IMR-90 (cell line): ENCODE results near the gene CST9L.

Source experiments
- CTCF ChIP-seq: conservative IDR thresholded peaks from 2 replicates; pipeline ENCODE4 v1.5.1; 2012; ENCODE audit warnings: mild to moderate bottlenecking, low read depth, low read length, improper control_type of control experiment
- POLR2A ChIP-seq: IDR thresholded peaks from 2 replicates; pipeline ENCODE4 v1.6.1; 2012; ENCODE audit warnings: mild to moderate bottlenecking, low read depth, low read length

GRCh38 chr20:23583526-23583925 lies 15.2 kb upstream of the CST9L start:
- TF ChIP-seq CTCF (no peak), POLR2A (no peak)
